B cell (primary cell): Measurements from ENCODE around the gene RAD51B. TPM values are rescaled to one million over a fixed set of nuclear protein-coding genes. Genes with fewer than 3 reads are reported as not detected.

Experiments used
- ATAC-seq: fragments of 200-7000 bp; cut with Tn5 transposase; one replicate; pipeline ENCODE4 v1.10.0; 2021; ENCODE audit warnings: low read depth, mild to moderate bottlenecking, moderate number of reproducible peaks, moderate library complexity
- CTCF ChIA-PET: fragments of 350-600 bp; sonication (Branson Sonifier 250); formaldehyde crosslinking; loops from one replicate; lab custom pipeline; 2021; ENCODE audit warnings: antibody characterized with exemption, inconsistent platforms; lab: Charles Lee
- POLR2A ChIA-PET: fragments of 350-600 bp; sonication (Branson Sonifier 250); formaldehyde crosslinking; loops from one replicate; lab custom pipeline; 2021; ENCODE audit warnings: antibody characterized with exemption; lab: Charles Lee
- DNase-seq: peaks from one replicate; pipeline ENCODE4 v3.0.0; 2013
- H2AFZ ChIP-seq: 2 replicates; pipeline ENCODE4 v1.6.1; 2012; ENCODE audit warnings: mild to moderate bottlenecking, low read depth, low read length; ENCODE audit not compliant: insufficient read depth, poor library complexity, severe bottlenecking
- H3K27ac ChIP-seq, 2 donors: 1 replicate in 1 of 2; 2 replicates in 1 of 2; pipeline ENCODE4 v1.5.1; 2012 to 2013; ENCODE audit warnings: low read length in 2 of 2, mild to moderate bottlenecking in 2 of 2, moderate library complexity in 1 of 2
- H3K27me3 ChIP-seq, 4 experiments: fragments of 200-600 bp in 1 of 4; sonication (generic) in 1 of 4; replicated peaks in 1 of 4; 1 replicate in 2 of 4; 2 replicates in 2 of 4; pipeline versions ENCODE4 v1.6.1 to v1.7.0; 2013 to 2016; ENCODE audit warnings: low read length in 3 of 4, mild to moderate bottlenecking in 2 of 4, mixed read lengths in 1 of 4, moderate library complexity in 1 of 4; ENCODE audit not compliant: insufficient read depth in 4 of 4, control insufficient read depth in 3 of 4; ENCODE audit errors: control extremely low read depth in 1 of 4
- H3K36me3 ChIP-seq, 2 experiments: replicated peaks in 1 of 2; 1 replicate in 1 of 2; 2 replicates in 1 of 2; pipeline versions ENCODE4 v1.6.1 to v1.7.1; 2013; ENCODE audit warnings: low read length in 1 of 2; ENCODE audit not compliant: insufficient read depth in 2 of 2, control insufficient read depth in 1 of 2; ENCODE audit errors: control extremely low read depth in 1 of 2, extremely low read depth in 1 of 2
- H3K4me1 ChIP-seq, 2 donors: fragments of 200-600 bp in 1 of 2; sonication (generic) in 1 of 2; 1 replicate in 1 of 2; 2 replicates in 1 of 2; pipeline versions ENCODE4 v1.5.1 to v1.6.1; 2013 to 2017; ENCODE audit warnings: low read length in 2 of 2; ENCODE audit not compliant: control insufficient read depth in 2 of 2, insufficient read depth in 2 of 2
- H3K4me2 ChIP-seq: replicated peaks from 2 replicates; pipeline ENCODE3; 2012; ENCODE audit warnings: mild to moderate bottlenecking, low read depth, low read length; ENCODE audit not compliant: poor library complexity, severe bottlenecking
- H3K4me3 ChIP-seq, 5 experiments: fragments of 200-600 bp in 1 of 5; sonication (generic) in 1 of 5; 1 replicate in 3 of 5; 2 replicates in 2 of 5; pipeline versions ENCODE4 v1.5.1 to v1.7.0; 2011 to 2016; ENCODE audit warnings: low read length in 4 of 5, mild to moderate bottlenecking in 4 of 5, low read depth in 2 of 5, control low read depth in 1 of 5, moderate library complexity in 1 of 5; ENCODE audit not compliant: insufficient read depth in 1 of 5; ENCODE audit errors: control extremely low read depth in 1 of 5, extremely low read depth in 1 of 5
- H3K79me2 ChIP-seq: fragments of 200-600 bp; sonication (generic); one replicate; pipeline ENCODE4 v1.6.0; 2016; ENCODE audit warnings: low read length; ENCODE audit not compliant: control insufficient read depth, insufficient read depth
- H3K9ac ChIP-seq: fragments of 200-600 bp; sonication (generic); 2 replicates; pipeline ENCODE4 v1.6.1; 2017; ENCODE audit warnings: mild to moderate bottlenecking, low read length, moderate library complexity
- H3K9me3 ChIP-seq, 3 donors: one replicate each; pipeline versions ENCODE4 v1.6.1 to v1.7.1; 2013; ENCODE audit warnings: low read length in 2 of 3; ENCODE audit not compliant: control insufficient read depth in 2 of 3, insufficient read depth in 1 of 3; ENCODE audit errors: control extremely low read depth in 1 of 3
- H4K20me1 ChIP-seq: 2 replicates; pipeline ENCODE4 v1.6.0; 2012; ENCODE audit warnings: mild to moderate bottlenecking, low read length; ENCODE audit not compliant: insufficient read depth, control insufficient read depth, poor library complexity, severe bottlenecking
- H3K27ac Mint-ChIP-seq: one replicate; pipeline ENCODE4 v1.8.0; 2021; ENCODE audit warnings: mixed read lengths
- H3K27me3 Mint-ChIP-seq: one replicate; pipeline ENCODE4 v1.8.0; 2021; ENCODE audit warnings: mixed read lengths
- H3K4me1 Mint-ChIP-seq: one replicate; pipeline ENCODE4 v1.8.0; 2021; ENCODE audit warnings: mixed read lengths
- H3K4me3 Mint-ChIP-seq: one replicate; pipeline ENCODE4 v1.8.0; 2021; ENCODE audit warnings: mixed read lengths
- H3K9me3 Mint-ChIP-seq: one replicate; pipeline ENCODE4 v1.8.0; 2022; ENCODE audit warnings: mixed read lengths; ENCODE audit not compliant: insufficient read depth
- CTCF ChIP-seq: fragments of 200-600 bp; IDR thresholded peaks from one replicate; pipeline ENCODE4 v1.8.0; 2022; ENCODE audit warnings: antibody characterized with exemption, mild to moderate bottlenecking
- EZH2 ChIP-seq: IDR thresholded peaks from 2 replicates; pipeline ENCODE4 v1.6.1; 2012; ENCODE audit warnings: borderline replicate concordance, low read depth, mild to moderate bottlenecking, moderate library complexity, low read length; ENCODE audit not compliant: insufficient read depth, poor library complexity, severe bottlenecking
- WGBS: methylation state at CpG from one replicate; pipeline ENCODE4 v1.1.5; 2013; ENCODE audit warnings: missing lambda C conversion rate; ENCODE audit not compliant: insufficient coverage; 5-methylcytosine and 5-hydroxymethylcytosine counted together
- intact Hi-C: fragments of 100-400 bp; cut with micrococcal nuclease; formaldehyde crosslinking; loops from one replicate; pipeline ENCODE4 v1.10.0; 2022
- polyA plus RNA-seq: library from polyadenylated mRNA; depleted of rRNA; stranded (reverse); fragments of >200 nt; gene quantifications from 2 replicates; pipeline ENCODE4 v1.2.3, GENCODE V29; 2012
- total RNA-seq, 2 donors: library from RNA; stranded (reverse); fragments of 120-200 nt in 1 of 2; gene quantifications; 1 replicate in 1 of 2; 2 replicates in 1 of 2; pipeline versions ENCODE4 v1.2.3 to v1.2.4, GENCODE V29; 2013 to 2022

RAD51B gene
- total and polyA plus RNA-seq, 2 donors (not counting 1 experiment from before 2014, with no cell fraction given): 6.5 to 60.6 TPM

- H3K9me3 Mint-ChIP-seq: no peaks in the 10 kb centered on the region
- DNase-seq (no peak), ATAC-seq (no peak)
- Histone ChIP-seq H2AFZ (no peak overlapping the region), H3K9ac (no peak overlapping the region), H3K27ac (no peak overlapping the region), H3K4me1 (no peaks in the 10 kb centered on the region), H3K4me3 (no peak overlapping the region), H4K20me1 (no peaks in the 10 kb centered on the region), H3K4me2 (no peak overlapping the region), H3K9me3 (peaks cover 0 to 3% (median 0%) of the 10 kb centered on the region in 3 donors), H3K79me2 (no peaks in the 10 kb centered on the region), H3K36me3 (no peaks in the 10 kb centered on the region), H3K27me3 (no peaks in the 10 kb centered on the region)
- ChIA-PET POLR2A (no interaction called here), CTCF (interaction anchor here (1.0 kb wide), 1 partner anchor 8 kb away, joined by 3 read pairs; no protein-coding TSS in a partner anchor)
- no peak overlapping the region for H3K27ac Mint-ChIP-seq
- no peaks in the 10 kb centered on the region for H3K27me3 Mint-ChIP-seq
- no peak for TF ChIP-seq EZH2
- TF ChIP-seq CTCF: no peak
- intact Hi-C loops: no loop called here
- H3K4me1 Mint-ChIP-seq: peaks cover 1% of the 10 kb centered on the region
- 100% methylated on average over 3 of the region's 4 CpGs for whole genome bisulfite sequencing
- no peak overlapping the region for H3K4me3 Mint-ChIP-seq
Observed at GRCh38 chr14:68576496-68577244, 757.1 kb downstream of the RAD51B start.

- Mint-ChIP-seq H3K9me3 (no peaks in the 10 kb centered on the region), H3K4me3 (no peak overlapping the region), H3K27me3 (no peaks in the 10 kb centered on the region), H3K27ac (no peak overlapping the region), H3K4me1 (peaks cover 1% of the 10 kb centered on the region)
- CTCF ChIA-PET: interaction anchor here (1.0 kb wide), 1 partner anchor 161 kb away, joined by 3 read pairs; no protein-coding TSS in a partner anchor
- POLR2A ChIA-PET: no interaction called here
- H3K27me3 ChIP-seq: no peaks in the 10 kb centered on the region
- peaks cover 0 to 3% (median 0%) of the 10 kb centered on the region in 3 donors for H3K9me3 ChIP-seq
- intact Hi-C loops: no loop called here
- H3K4me2 ChIP-seq: no peak overlapping the region
- no peaks in the 10 kb centered on the region for H3K4me1 ChIP-seq
- no peak overlapping the region for H3K27ac ChIP-seq
- no peaks in the 10 kb centered on the region for H3K79me2 ChIP-seq
- no peak overlapping the region for H2AFZ ChIP-seq
- TF ChIP-seq CTCF (no peak), EZH2 (no peak)
- no peak overlapping the region for H3K4me3 ChIP-seq
- H3K36me3 ChIP-seq: no peaks in the 10 kb centered on the region
- H4K20me1 ChIP-seq: no peaks in the 10 kb centered on the region
- 94% methylated on average over 9 of the region's 16 CpGs for WGBS
- no peak for DNase-seq
- no peak for ATAC-seq
- H3K9ac ChIP-seq: no peak overlapping the region
Observed at GRCh38 chr14:68577802-68578541, 758.4 kb downstream of the RAD51B start.
